Activated T-cell treated with anti-CD3 and anti-CD28 coated beads, Interleukin-2, amount 50 U/mL, for 72 hours (primary cell): ENCODE results near the gene UBE2N. TPM values are rescaled to one million over a fixed set of nuclear protein-coding genes. Genes with fewer than 3 reads are reported as not detected.
"Not testable (repeated sequence)": the region's sequence is repeated elsewhere in the genome, so short reads cannot be mapped to it uniquely, and the experiment has no call there.

Source experiments
- ATAC-seq, 2 donors: fragments of 150-1000 bp; cut with Tn5 transposase; replicated peaks in 1 of 2; 2 replicates each; pipeline ENCODE4 v1.10.0; 2021; ENCODE audit warnings: moderate library complexity in 2 of 2, mild to moderate bottlenecking in 1 of 2
- DNase-seq, 2 donors: peaks; one replicate each; pipeline ENCODE4 v3.0.0; 2021 to 2022; ENCODE audit warnings: mixed read lengths in 1 of 2
- H3K27ac Mint-ChIP-seq: one replicate; pipeline ENCODE4 v1.8.0; 2022; ENCODE audit warnings: mild to moderate bottlenecking, moderate library complexity, mixed read lengths
- H3K27me3 Mint-ChIP-seq: one replicate; pipeline ENCODE4 v1.8.0; 2022; ENCODE audit warnings: low read depth, mixed read lengths
- H3K36me3 Mint-ChIP-seq, 2 donors: one replicate each; pipeline ENCODE4 v1.8.0; 2022; ENCODE audit warnings: mixed read lengths in 2 of 2, mild to moderate bottlenecking in 1 of 2; ENCODE audit not compliant: insufficient read depth in 2 of 2
- H3K4me1 Mint-ChIP-seq: one replicate; pipeline ENCODE4 v1.8.0; 2022; ENCODE audit warnings: low read depth, mixed read lengths
- H3K4me3 Mint-ChIP-seq, 2 donors: one replicate each; pipeline ENCODE4 v1.8.0; 2022; ENCODE audit warnings: mild to moderate bottlenecking in 2 of 2, mixed read lengths in 2 of 2, moderate library complexity in 2 of 2
- H3K9me3 Mint-ChIP-seq, 2 donors: one replicate each; pipeline ENCODE4 v1.8.0; 2022; ENCODE audit warnings: mixed read lengths in 2 of 2
- total RNA-seq, 2 donors: library from RNA; stranded (reverse); gene quantifications; one replicate each; pipeline ENCODE4 v1.2.3, GENCODE V29; 2022

UBE2N gene
- total RNA-seq, 2 donors from 2014 or later: 116 to 125 TPM

DNA sequence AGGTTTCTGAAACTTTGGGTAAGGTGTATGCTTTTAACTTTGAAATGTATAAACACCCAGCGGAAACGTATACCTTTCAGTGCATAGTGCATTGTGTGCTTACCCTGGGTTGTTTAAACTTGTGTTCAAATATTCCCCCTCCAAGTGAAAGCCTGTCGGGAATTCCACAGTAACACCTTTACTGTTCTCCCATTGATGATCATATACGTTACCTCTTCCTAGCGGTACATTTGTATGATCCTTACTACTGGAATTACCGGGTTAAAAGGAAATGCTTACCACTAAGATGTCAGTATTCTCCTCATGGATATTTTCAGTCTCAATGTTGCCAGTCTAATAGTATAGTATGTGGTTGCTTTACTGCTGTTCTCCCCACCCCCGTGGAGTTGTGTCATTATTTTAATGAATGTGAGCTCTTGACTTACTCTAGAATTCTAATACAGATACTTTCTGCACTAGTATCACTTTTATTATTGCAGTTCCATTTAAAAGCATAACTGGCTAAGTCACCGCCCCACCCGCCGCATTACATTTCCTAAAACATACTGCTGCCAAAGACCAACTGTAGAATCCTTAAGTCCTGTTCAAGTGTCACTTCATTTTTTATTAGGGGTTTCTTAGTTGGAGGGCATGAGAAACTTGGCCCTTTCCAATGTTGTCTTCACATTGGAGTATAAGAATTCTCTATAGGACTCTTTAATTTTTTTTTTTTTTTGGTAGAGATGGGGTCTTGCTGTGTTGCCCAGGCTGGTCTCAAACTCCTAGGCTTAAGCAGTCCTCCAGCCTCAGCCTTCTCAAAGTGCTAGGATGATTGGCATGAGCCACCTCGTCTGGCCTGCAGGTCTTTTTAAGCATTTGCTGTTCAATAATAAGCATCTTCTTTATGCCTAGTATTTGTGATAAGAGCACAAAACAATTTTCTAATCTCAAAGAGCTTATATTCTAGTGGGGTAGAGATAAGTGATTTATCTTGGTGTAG lies 39.1 kb downstream of the UBE2N start:
- DNase-seq (peak in 1 of 2 donors; percentile 23), ATAC-seq (peak; percentile 41 to 67)
- peak overlapping the region; percentile 60 for H3K27ac Mint-ChIP-seq
- H3K4me1 Mint-ChIP-seq: peaks cover 26% of the 10 kb centered on the region
- H3K9me3 Mint-ChIP-seq: no peaks in the 10 kb centered on the region
- H3K4me3 Mint-ChIP-seq: peak overlapping the region in 1 of 2 donors; percentile 8
- no peaks in the 10 kb centered on the region for H3K27me3 Mint-ChIP-seq
- peaks cover 7 to 16% of the 10 kb centered on the region in 2 donors for H3K36me3 Mint-ChIP-seq

DNA sequence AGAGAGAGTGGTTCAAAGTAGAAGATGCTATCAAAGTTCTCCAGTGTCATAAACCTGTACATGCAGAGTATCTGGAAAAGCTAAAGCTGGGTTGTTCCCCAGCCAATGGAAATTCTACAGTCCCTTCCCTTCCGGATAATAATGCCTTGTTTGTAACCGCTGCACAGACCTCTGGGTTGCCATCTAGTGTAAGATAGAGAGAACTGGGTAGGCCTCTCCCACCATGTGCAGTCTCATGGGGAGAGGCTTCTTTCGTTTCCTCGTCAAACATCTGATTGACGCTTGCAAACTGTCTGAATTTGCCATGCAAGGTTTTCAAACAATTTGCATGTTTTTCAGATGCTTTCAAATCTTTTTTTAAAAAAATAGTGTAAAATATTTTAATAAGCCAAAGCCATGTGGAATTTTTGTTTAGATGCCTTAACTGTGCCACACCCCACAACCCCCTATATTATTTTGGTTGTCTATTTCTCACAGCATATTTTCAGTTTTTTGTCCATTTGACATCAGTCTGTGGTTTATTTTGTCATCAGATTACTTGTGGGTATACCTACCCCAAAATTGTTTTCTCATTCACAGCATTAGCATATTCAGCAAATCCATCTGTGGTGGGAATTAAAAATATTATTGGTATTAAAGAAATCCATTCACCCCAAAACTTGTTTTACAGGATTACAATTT lies 42.4 kb downstream of the UBE2N start:
- peak; percentile 96 to 97 for ATAC-seq
- H3K4me3 Mint-ChIP-seq, H3K9me3 Mint-ChIP-seq, DNase-seq, H3K27me3 Mint-ChIP-seq: not testable (repeated sequence)
- Mint-ChIP-seq H3K4me1 (peaks cover 18% of the 10 kb centered on the region), H3K36me3 (peaks cover 6 to 17% of the 10 kb centered on the region in 2 donors), H3K27ac (peak overlapping the region; percentile 51)

DNA sequence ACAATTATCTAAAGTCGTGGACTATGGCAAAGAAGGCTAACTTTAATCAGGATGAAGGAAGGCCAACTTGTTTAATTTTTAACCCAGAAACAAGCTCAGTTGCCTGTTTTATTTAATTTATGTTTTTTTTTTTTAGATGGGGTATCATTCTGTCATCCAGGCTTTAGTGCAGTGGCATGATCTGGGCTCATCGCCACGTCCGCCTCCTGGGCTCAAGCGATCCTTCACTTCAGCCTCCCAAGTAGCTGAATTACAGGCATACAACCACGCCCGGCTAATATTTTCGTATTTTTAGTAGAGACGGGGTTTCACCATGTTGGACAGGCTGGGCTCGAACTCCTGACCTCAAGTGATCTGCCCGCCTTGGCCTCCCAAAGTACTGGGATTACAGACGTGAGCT lies 44.3 kb downstream of the UBE2N start:
- H3K4me1 Mint-ChIP-seq: peaks cover 3% of the 10 kb centered on the region
- peaks cover 3 to 11% of the 10 kb centered on the region in 2 donors for H3K36me3 Mint-ChIP-seq
- ATAC-seq (no peak), DNase-seq (no peak)
- no peaks in the 10 kb centered on the region for H3K27me3 Mint-ChIP-seq
- H3K4me3 Mint-ChIP-seq: no peak overlapping the region
- H3K9me3 Mint-ChIP-seq: no peaks in the 10 kb centered on the region
- no peak overlapping the region for H3K27ac Mint-ChIP-seq

DNA sequence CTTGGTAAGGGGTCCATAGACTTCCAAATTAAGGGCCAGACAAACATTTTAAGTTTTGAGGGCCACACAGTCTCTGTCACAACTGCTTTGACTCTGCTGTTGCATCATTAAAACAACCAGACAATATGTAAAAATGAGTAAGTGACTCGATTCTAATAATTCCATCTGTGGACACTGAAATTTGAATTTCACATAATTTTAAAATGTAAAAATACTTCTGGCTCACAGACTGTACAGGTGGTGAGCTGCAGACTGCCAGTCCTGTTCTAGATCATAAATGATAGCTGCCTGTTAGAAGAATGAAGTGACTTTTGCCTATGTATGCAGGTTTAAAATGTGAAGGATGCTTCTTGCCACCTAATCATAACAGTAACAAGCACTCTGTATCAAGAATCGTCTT lies 48.3 kb downstream of the UBE2N start:
- Mint-ChIP-seq H3K27ac (no peak overlapping the region), H3K9me3 (no peaks in the 10 kb centered on the region), H3K36me3 (peaks cover 1 to 20% of the 10 kb centered on the region in 2 donors), H3K4me1 (peaks cover 26% of the 10 kb centered on the region), H3K4me3 (no peak overlapping the region), H3K27me3 (no peaks in the 10 kb centered on the region)
- no peak for DNase-seq
- no peak for ATAC-seq

DNA sequence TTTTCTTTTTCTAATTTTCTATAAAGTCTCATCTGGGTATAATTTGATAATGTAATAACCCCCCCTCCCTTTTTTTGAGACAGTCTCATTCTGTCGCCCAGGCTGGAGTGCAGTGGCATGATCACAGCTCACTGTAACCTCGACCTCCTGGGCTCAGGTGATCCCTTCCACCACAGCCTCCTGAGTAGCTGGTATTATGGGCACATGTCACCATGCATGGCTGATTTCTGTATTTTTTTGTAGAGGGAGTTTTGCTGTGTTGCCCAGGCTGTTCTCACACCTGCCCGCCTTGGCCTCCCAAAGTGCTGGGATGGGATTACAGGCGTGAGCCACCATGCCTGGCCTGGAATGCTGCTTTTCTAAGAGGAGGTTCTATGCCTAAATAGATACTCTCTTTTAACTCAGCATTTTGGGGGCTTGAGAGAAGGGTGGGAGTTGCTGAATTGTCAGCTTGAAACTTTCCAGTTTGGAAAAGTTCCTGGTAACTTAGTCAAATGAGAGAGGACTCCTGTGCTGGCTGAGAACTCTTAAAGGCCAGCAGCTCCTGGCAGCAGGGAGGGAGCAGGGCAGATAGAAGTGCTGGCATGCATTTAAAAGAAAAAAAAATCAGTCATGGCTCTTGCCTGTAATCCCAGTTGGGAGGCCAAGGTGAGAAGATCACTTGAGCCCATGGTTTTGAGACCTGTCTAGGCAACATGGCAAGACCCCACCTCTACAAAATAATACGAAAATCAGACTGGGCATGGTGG lies 51.0 kb downstream of the UBE2N start:
- Mint-ChIP-seq H3K4me3 (no peak overlapping the region), H3K27me3 (no peaks in the 10 kb centered on the region), H3K9me3 (peaks cover 0 to 2% of the 10 kb centered on the region in 2 donors), H3K27ac (no peak overlapping the region), H3K4me1 (peaks cover 42% of the 10 kb centered on the region), H3K36me3 (peaks cover 3 to 32% of the 10 kb centered on the region in 2 donors)
- ATAC-seq: no peak
- no peak for DNase-seq

DNA sequence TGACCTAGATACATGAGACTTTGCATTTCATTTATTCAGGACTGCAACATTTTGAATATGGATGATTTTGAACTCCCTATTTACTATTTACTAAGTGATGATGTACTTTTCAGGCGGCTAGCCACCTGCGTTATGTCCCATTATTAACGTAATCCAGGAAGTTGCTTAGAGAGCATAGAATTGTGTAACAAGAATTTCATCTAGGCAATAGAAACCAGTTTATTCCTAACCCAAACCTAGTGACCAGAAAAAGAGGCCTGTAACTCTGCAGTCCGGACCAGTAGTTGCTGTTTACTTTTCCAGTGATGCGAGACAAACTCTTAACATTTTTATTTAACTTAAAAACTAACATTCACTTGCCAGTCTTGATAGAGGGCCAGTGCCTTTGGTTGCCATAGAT lies 51.7 kb downstream of the UBE2N start:
- H3K36me3 Mint-ChIP-seq: peaks cover 7 to 36% of the 10 kb centered on the region in 2 donors

DNA sequence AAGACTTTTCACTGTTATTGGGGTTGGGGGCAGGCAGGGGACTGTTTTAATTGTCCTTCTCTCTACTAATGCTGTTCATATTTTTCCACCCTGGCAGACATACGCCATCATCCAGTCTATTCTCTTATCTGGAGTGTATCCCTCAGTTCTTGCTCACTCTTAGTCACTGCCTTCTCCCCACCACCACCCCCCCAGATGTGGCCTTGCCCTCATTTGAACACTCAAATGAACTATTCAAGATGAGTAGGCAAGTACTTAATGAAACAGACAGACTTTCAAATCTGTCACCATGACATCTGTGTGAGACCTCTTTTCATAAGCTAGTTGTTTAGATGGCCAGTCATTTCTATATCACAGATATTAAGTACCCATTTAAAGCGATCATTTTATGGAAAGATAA lies 54.0 kb downstream of the UBE2N start:
- DNase-seq: peak; percentile 60 to 81
- Mint-ChIP-seq H3K4me1 (peaks cover 67% of the 10 kb centered on the region), H3K4me3 (peak overlapping the region; percentile 27 to 61), H3K27me3 (no peaks in the 10 kb centered on the region), H3K36me3 (peaks cover 7 to 36% of the 10 kb centered on the region in 2 donors), H3K27ac (peak overlapping the region; percentile 75), H3K9me3 (peaks cover 0 to 2% of the 10 kb centered on the region in 2 donors)
- peak; percentile 96 for ATAC-seq

More for the DNA sequence above, 51.7 kb downstream of the UBE2N start:
- DNase-seq (no peak), ATAC-seq (no peak)
- H3K4me3 Mint-ChIP-seq: no peak overlapping the region
- H3K27me3 Mint-ChIP-seq: no peaks in the 10 kb centered on the region
- peaks cover 0 to 2% of the 10 kb centered on the region in 2 donors for H3K9me3 Mint-ChIP-seq
- H3K4me1 Mint-ChIP-seq: peaks cover 48% of the 10 kb centered on the region
- H3K27ac Mint-ChIP-seq: no peak overlapping the region

DNA sequence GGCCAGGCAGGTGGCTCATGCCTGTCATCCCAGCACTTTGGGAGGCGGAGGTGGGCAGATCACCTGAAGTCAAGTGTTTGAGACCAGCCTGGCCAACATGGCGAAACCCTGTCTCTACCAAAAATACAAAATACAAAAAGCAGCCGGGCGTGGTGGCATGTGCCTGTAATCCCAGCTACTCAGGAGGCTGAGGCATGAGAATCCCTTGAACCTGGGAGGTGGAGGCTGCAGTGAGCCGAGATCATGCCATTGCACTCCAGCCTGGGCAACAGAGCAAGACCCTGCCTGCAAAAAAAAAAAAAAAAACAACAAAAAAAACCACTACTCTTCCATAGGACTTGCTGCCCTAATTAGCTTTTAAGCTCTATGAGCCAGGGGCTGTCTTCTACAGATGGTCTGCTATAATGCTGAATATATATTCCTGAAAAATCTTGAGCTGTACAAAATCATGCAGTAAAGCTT lies 59.7 kb downstream of the UBE2N start:
- not testable (repeated sequence) for H3K27ac Mint-ChIP-seq, DNase-seq, H3K27me3 Mint-ChIP-seq, ATAC-seq, H3K9me3 Mint-ChIP-seq
- Mint-ChIP-seq H3K4me3 (peak overlapping the region; percentile 89 to 100), H3K36me3 (peaks cover 9 to 16% of the 10 kb centered on the region in 2 donors), H3K4me1 (peaks cover 60% of the 10 kb centered on the region)

DNA sequence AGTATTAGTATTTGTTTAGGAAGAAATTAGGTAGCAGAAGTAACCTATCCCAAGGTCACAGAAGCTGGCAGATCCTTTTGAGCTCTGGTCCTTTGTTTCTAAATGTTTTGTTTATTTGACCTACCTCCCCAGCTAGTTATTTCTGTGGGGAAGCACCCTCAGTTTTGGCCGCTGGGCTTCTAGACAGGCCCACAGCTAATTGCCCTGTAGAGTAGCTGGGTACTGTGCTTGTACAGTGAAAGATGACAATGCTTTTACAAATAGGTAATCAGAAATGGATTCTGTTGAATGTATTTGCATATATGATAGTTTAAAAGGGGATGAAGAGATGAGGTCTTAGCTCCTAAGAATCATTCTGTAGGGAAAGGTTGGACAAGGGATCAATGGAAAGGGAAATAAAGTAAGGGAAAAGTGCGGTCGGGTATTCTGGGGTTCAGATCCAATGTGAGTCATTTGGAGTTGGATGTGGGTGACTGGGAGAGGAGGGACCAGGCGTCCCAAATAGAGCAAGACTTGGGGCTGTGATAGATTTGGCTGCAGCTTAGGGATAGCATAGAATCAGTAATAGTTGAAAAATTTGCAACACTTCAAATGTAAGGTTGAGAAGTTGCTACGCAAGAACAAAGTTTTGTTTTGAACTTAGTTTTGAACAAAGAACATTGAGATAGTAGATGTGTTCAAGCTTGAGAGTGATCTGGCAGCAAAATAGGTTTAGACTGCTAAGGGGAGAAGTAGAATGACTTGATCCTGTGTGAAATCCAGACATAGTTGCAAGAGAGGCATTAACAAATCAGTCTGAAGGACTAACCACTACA lies 60.4 kb downstream of the UBE2N start:
- no peak for ATAC-seq
- H3K4me1 Mint-ChIP-seq: peaks cover 65% of the 10 kb centered on the region
- H3K27ac Mint-ChIP-seq: peak overlapping the region; percentile 89

DNA sequence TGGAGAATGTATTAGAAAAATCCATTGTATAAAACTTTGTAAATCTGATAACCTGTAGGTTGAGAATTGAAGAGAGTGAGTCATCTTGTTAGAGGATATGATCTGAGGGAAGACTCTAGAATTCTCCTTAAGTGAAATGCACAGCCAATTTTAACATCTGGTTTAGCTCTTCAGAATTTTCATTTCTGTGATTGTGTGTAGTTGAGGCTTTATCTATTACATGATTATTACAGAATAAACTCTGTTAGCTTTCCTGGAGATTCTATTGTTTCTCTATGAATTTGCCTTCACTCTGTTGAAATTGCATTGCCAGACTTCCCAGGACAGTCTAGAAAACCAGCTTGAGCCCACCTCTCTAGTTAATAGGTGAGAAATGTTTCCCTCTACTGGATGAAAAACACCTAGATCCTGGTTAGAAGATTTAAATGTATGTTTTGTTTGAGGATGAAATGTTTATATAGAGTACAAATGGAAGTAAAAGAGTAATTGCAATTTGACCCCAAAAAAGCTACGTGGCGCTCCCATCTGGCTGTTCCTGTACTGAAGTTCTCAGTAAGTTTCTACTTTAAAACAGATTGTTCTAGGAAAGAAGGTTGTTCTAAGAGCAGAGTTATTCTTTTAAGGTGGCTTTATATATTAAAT lies 61.1 kb downstream of the UBE2N start:
- ATAC-seq: no peak

More for the DNA sequence above, 60.4 kb downstream of the UBE2N start:
- Mint-ChIP-seq H3K9me3 (no peaks in the 10 kb centered on the region), H3K4me3 (peak overlapping the region; percentile 89 to 100), H3K36me3 (peaks cover 9 to 16% of the 10 kb centered on the region in 2 donors), H3K27me3 (peaks cover 5% of the 10 kb centered on the region)
- DNase-seq: no peak

DNA sequence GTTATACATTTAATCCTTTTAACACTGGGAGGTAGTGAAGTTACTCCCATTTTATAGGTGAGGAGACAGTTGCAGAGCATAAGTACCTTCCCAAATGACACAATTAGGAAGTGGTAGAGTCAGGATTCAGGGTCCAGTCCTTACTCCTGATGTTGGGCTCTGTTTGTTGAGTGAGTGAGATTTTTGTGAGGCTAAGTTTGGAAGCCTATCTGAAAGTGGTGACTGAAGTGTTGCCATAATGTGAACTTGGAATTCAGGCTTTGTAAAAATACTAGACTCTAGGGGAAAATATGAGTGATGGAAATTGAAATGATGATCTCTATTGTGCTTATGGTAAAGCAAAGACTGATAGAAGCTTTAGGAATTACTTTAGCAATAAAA lies 61.8 kb downstream of the UBE2N start:
- H3K27ac Mint-ChIP-seq: peak overlapping the region; percentile 97

More for the DNA sequence above, 61.1 kb downstream of the UBE2N start:
- Mint-ChIP-seq H3K9me3 (no peaks in the 10 kb centered on the region), H3K27ac (peak overlapping the region; percentile 97), H3K4me1 (peaks cover 65% of the 10 kb centered on the region), H3K36me3 (peaks cover 9 to 16% of the 10 kb centered on the region in 2 donors), H3K27me3 (peaks cover 6% of the 10 kb centered on the region), H3K4me3 (peak overlapping the region; percentile 89 to 100)
- no peak for DNase-seq

More for the DNA sequence above, 61.8 kb downstream of the UBE2N start:
- no peak for ATAC-seq
- H3K9me3 Mint-ChIP-seq: no peaks in the 10 kb centered on the region
- peaks cover 59% of the 10 kb centered on the region for H3K4me1 Mint-ChIP-seq
- peaks cover 6% of the 10 kb centered on the region for H3K27me3 Mint-ChIP-seq
- H3K36me3 Mint-ChIP-seq: peaks cover 4 to 11% of the 10 kb centered on the region in 2 donors
- H3K4me3 Mint-ChIP-seq: peak overlapping the region; percentile 89 to 100
- DNase-seq: no peak
